RWPE1 (cell line): Measurements from ENCODE around the gene SRRM2.

Source experiments
- CTCF ChIA-PET: fragments of 350-600 bp; sonication (Branson Sonifier 250); formaldehyde crosslinking; extraction: SDS; loops from one replicate; lab custom pipeline; 2021; lab: Yijun Ruan, JAX
- POLR2A ChIA-PET: fragments of 400-600 bp; formaldehyde crosslinking; extraction: SDS; loops from one replicate; lab custom pipeline; 2020; ENCODE audit warnings: antibody characterized with exemption; ENCODE audit not compliant: low non-redundant PET; lab: Yijun Ruan, JAX
- DNase-seq: peaks from one replicate; pipeline ENCODE4 v3.0.0; 2012; ENCODE audit warnings: low spot score
- H3K27ac ChIP-seq: fragments of 450-650 bp; 2 replicates; pipeline ENCODE4 v1.5.1; 2017
- TF ChIP-seq, protein P1 (sequence below): fragments of 450-650 bp; conservative IDR thresholded peaks from 2 replicates; pipeline ENCODE4 v1.5.1; 2017; ENCODE audit warnings: low read depth, mild to moderate bottlenecking

SRRM2 gene

DNA sequence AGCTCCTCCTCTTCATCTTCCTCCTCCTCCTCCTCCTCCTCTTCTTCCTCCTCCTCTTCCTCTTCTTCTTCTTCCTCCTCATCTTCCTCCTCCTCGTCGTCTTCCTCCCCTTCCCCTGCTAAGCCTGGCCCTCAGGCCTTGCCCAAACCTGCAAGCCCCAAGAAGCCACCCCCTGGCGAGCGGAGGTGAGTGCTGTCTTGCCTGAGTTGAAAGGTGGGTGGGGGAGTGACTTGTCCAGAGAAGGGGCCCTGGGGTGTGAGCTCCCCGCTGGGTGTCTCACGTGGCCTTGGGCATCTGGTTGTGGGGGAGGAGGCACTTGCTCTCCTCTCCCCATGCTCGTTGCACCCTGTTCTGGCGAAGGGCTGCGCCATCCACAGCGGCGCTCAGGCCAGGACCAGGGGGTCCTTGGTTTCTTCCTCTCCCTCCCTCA lies 16.7 kb downstream of the SRRM2 start:
- DNase-seq: no peak
- H3K27ac ChIP-seq: peak overlapping the region; percentile 93
- CTCF ChIA-PET: interaction anchor here (0.6 to 2.2 kb wide), 2 partner anchors 99 to 395 kb away, joined by 9 read pairs; no protein-coding TSS in a partner anchor
- POLR2A ChIA-PET: interaction anchor here (1.0 to 1.6 kb wide), 3 partner anchors 9 to 16 kb away, joined by 4 to 12 read pairs (median 5); partner anchors contain the start of genes ELOB and SRRM2
- TF ChIP-seq, protein P1, sequence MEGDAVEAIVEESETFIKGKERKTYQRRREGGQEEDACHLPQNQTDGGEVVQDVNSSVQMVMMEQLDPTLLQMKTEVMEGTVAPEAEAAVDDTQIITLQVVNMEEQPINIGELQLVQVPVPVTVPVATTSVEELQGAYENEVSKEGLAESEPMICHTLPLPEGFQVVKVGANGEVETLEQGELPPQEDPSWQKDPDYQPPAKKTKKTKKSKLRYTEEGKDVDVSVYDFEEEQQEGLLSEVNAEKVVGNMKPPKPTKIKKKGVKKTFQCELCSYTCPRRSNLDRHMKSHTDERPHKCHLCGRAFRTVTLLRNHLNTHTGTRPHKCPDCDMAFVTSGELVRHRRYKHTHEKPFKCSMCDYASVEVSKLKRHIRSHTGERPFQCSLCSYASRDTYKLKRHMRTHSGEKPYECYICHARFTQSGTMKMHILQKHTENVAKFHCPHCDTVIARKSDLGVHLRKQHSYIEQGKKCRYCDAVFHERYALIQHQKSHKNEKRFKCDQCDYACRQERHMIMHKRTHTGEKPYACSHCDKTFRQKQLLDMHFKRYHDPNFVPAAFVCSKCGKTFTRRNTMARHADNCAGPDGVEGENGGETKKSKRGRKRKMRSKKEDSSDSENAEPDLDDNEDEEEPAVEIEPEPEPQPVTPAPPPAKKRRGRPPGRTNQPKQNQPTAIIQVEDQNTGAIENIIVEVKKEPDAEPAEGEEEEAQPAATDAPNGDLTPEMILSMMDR: no peak

DNA sequence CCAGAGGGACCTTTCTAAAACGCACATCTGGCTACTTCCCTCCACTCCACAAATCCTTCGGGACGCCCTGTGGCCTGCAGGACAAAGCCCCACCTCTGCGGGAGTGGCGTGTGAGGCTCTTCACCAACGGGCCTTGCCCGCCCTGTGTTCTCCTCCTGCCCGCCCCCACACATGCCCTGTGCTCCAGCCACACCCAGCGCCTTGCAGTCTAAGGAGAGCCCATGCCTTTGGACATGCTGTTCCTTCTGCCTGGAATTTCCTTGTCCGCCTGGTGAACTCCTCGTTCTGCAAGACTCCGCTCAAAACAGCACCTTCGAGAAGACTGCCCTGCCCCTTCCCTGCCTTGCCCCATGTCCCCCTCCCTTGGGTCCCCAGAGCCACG lies 17.2 kb downstream of the SRRM2 start:
- CTCF ChIA-PET: interaction anchor here (0.6 to 2.2 kb wide), 3 partner anchors 51 to 396 kb away, joined by 3 to 9 read pairs (median 9); no protein-coding TSS in a partner anchor
- TF ChIP-seq, protein P1: no peak
- peak; percentile 75 for DNase-seq
- POLR2A ChIA-PET: no interaction called here
- H3K27ac ChIP-seq: peak overlapping the region; percentile 93

DNA sequence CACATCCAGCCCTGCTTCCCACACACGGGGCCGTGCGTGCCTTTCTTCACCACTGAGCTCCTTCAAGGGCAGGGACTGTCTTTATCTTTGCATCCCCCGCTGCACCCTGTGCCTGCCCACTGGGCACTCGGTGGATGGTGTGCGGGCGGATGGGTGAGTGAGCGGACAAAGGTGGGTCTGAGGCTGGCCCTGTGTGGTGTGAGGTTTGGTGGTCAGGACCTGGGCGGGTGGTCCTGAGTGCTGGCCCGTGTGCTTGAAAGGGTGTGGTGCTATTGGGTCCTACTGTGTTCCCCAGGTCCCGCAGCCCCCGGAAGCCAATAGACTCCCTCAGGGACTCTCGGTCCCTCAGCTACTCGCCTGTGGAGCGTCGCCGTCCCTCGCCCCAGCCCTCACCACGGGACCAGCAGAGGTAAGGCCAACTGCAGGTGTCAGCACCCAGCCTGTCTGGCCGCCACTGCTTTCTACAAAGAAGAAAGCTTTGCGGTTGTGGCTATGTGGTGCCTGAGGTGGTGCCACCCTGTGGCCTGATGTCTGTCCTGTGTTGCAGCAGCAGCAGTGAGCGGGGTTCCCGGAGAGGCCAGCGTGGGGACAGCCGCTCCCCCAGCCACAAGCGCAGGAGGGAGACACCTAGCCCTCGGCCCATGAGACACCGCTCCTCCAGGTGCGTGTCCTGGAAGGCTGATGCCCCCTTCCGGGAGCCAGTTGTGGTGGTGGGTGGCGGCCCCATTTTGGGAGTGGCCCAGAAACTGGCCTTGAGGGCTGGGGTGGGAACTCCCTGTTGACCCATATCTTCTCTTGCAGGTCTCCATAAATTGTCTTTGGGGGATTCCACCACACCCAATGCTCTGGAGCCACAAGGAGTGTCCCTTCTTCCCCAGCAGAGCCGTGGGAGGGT lies 17.9 kb downstream of the SRRM2 start:
- DNase-seq: no peak
- TF ChIP-seq, protein P1: no peak
- POLR2A ChIA-PET: no interaction called here
- peak overlapping the region; percentile 93 for H3K27ac ChIP-seq
- CTCF ChIA-PET: interaction anchor here (0.6 to 2.2 kb wide), 3 partner anchors 52 to 396 kb away, joined by 3 to 9 read pairs (median 9); no protein-coding TSS in a partner anchor

DNA sequence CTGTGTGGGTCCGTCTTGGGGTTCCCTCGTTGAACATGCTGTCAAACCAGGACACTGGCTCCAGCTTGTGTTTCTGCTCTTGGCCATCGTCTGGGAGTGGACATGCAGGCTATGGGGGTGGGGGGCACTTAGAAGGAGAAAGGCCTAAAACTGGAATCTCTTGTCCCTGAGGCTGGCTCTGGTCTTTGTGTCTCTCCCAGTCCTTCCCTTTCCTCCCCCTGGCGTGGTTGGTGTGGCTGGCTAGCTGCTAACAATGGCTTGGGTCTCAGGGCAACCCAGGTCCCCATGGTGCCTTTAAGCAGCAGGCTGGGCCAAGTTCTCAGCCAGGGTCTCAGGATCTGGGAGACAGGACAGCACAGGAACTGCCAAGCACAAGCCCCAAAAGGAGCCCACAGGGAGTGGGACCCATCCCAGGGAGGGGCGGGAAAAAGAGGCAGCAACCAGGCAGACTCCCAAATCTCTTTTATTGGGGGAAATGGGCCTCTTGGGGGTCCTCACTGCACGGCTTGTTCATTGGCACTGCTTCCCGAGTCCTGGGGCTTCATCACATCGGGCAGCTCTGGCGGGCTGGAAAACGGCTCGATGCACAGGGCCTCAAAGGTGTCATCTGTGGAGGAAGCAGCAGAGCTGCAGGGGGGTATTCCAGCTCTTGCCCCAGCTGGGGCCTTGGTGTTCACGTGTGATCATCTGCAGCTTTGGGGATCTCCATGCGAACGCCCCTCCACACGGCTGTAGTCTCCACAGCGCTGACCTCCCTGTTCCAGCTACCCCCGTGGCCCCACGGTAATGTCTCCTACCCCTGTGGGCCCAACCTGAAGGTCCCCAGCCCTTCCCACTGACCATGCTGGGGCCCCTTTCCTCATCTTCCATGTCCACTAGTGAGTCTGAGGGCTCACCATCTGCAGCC lies 19.3 kb downstream of the SRRM2 start:
- CTCF ChIA-PET: interaction anchor here (0.7 to 1.2 kb wide), 2 partner anchors 109 to 190 kb away, joined by 3 to 4 read pairs; no protein-coding TSS in a partner anchor
- POLR2A ChIA-PET: no interaction called here
- peak overlapping the region; percentile 93 for H3K27ac ChIP-seq
- TF ChIP-seq, protein P1: no peak
- no peak for DNase-seq

DNA sequence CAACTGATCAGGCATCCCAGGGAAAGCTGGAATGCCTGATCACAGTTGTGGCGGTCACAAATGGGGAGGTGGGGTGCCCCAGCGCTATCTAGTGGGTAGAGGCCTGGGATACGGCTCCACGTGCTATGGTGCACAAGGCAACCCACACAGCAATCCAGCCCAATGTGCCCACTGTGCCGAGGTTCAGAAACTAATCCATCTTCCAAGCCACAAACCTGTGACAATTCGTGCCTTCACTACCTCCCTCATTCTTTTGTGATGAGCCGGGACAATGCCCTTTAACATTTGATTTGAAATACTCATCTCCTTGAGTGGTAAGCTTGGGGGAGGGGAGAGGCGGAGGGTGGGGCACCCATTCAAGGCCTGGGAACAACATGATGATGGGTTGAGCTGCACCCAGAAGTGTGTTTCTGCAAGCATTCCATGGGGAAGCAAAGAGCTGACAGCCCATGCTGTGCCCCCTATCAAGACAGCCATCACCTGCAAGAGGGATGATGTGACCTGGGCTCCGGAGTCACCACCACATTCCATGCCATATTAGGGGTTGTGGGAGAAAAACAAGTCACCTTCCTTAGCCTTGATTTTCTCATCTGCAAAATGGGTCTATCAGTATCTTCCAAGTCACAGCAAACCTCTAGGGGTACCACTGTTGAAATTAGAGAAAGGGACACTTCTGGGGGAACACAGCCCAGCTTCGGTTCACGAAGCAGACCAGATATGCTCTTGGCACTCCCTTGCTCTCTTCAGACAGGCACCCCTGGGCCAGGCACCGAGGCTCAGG lies 20.9 kb downstream of the SRRM2 start:
- ChIA-PET CTCF (interaction anchor here (0.6 kb wide), 2 partner anchors 66 to 222 kb away, joined by 3 to 4 read pairs; no protein-coding TSS in a partner anchor), POLR2A (no interaction called here)
- TF ChIP-seq, protein P1: no peak
- DNase-seq: no peak
- H3K27ac ChIP-seq: peak overlapping the region; percentile 93
